GM12801 (cell line): ENCODE results near the gene MYBBP1A.

Experiments
- TF ChIP-seq, protein P1 (sequence below): IDR thresholded peaks from one replicate; pipeline ENCODE4 v1.5.1; 2011; ENCODE audit warnings: control low read depth; ENCODE audit not compliant: insufficient read length; ENCODE audit errors: extremely low read depth

The MYBBP1A gene

DNA sequence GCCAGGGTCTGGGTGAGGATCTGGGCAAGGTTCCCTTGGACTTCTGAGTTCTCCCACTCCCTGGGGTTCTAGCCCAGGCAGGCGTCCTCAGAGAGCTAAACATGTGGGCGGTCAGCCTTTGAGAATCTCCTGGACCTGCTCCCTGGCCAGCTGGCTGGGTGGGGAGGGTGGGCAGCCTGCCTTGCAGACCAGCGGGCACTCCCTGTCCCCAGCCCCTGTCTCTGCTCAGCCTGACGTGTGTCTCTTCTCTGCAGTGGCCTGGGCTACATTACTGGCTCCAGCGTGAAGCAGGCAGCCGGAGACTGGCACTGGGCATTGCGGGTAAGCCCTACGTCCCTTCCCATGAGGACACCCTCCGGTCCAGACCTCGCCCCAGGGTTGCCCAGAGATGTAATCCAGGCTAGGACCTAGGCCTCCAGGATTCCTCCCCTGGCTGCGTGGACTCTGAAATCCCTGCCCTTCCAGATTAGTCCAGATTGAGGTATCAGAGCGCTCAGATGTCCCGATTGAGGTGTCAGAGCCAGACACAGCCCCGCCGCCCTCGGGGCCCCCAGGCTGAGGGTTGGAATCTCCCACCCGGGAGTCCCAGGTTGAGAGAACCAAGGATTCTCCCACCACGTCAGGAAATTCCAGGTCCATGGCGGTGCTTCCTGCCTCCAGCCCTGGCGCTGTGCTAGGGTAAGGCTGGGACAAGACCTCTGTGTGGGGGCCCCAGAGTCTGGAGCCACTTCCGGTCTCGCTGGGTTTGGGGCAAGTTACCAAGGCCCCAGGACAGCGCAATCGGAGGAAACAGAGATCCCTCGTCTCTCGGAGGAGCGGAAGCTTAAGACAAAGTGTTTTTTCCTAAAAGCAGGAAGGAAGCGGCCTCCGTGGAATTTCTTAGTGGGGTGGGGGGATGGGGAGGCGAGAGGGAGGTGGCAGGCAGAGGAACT, 24.1 kb downstream of the MYBBP1A start:
- TF ChIP-seq, protein P1, sequence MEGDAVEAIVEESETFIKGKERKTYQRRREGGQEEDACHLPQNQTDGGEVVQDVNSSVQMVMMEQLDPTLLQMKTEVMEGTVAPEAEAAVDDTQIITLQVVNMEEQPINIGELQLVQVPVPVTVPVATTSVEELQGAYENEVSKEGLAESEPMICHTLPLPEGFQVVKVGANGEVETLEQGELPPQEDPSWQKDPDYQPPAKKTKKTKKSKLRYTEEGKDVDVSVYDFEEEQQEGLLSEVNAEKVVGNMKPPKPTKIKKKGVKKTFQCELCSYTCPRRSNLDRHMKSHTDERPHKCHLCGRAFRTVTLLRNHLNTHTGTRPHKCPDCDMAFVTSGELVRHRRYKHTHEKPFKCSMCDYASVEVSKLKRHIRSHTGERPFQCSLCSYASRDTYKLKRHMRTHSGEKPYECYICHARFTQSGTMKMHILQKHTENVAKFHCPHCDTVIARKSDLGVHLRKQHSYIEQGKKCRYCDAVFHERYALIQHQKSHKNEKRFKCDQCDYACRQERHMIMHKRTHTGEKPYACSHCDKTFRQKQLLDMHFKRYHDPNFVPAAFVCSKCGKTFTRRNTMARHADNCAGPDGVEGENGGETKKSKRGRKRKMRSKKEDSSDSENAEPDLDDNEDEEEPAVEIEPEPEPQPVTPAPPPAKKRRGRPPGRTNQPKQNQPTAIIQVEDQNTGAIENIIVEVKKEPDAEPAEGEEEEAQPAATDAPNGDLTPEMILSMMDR: no peak

DNA sequence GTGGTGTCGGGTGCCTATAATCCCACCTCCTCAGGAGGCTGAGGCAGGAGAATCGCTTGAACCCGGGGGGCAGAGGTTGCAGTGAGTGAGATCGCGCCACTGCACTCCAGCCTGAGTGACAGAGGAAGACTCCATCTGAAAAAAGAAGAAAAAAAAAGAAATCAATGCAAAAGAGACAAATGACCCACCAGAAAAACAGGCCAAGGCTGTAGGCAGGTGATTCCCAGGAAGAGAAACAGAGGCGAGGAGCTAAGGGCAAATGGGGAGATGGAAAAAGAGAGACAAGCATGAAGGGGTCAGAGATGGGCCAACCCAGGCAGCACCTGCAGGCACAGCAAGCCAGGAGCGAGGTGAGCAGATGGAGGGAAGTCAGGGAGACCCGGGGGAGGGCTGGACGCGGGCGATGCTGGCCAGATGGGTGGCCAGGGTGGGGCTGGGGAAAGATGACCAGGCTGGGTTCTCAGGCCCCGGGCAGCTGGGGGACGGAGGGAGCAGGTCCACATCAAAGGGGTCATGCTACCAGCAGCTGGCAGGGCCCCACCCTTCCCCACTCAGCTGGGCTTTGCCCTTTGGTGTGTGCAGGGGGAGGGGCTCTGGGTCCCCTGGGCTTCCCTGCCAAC, 25.5 kb downstream of the MYBBP1A start:
- TF ChIP-seq, protein P1: no peak

DNA sequence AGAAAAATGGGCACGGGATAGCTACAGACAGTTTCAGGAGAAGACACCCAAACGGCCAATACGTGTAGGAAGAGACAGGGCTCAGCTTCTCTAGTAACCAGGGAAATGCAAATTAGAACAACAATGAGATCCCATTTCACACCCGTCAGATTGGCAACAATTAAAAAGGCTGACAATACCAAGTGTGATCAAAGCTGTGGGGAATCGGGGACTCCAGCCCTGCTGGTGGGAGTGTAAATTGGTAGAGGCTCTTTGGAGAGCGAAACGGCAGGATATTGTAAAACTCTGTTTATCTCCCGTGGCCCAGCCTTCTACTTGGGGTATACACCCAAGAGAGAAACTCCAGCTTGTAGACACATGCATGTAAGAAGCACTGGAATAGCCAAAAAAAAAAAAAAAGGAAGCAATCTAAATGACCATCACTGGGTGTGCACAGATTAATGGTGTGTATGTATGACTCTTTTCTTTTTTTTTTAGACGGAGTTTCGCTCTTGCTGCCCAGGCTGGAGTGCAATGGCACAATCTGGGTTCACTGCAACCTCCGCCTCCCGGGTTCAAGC, 27.5 kb downstream of the MYBBP1A start:
- TF ChIP-seq, protein P1: no peak

DNA sequence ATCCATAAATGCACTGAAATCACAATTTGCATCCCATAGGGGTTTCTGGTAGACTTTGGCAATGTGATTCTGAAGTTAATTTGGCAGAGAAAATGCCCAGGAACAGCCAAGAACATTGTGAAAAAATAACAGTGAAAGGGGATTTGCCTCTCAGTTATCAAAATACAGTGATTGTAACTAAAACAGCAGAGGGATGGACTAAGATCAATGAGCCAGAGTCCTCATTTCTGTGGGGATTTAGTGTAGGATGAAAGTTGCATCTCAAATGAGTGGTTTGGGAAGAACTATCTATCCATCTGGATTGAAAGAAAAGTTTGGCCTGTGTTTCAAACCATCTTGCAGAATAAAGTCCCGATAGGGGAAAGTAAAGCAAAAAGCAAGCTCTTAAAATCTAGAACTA, 28.1 kb downstream of the MYBBP1A start:
- TF ChIP-seq, protein P1: no peak

DNA sequence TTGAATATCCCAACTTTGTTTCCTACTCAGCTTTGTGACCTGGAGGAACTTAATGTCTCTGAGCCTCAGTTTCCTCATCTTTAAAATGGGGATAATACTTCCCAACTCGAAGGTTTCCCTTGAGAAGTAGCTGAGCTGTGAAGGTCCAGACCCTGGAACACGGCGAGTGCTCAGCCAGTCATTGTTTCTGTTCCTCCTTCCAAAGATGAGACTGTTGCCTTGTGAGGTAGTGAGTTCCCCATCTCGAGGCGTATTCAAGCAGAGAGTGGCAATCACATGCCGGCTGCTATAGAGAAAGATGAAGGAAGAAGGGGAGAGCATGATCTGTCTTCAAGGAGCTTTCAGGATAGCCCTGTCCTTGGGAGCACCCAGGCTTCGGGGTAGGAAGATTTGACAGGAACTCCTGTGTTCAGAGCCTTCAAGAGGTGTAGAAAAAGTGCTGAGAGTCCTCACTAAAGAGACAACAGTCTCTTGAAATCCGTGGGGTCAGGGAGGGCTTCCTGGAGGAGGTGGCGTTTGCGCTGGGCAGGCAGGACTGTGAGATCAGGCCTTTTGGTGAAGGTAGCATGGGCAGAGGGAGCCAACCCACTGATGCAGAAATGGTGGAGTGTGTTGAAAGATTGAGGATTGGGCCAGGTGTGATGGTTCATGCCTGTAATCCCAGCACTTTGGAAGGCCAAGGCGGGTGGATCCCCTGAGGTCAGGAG, 29.3 kb downstream of the MYBBP1A start:
- TF ChIP-seq, protein P1: no peak

DNA sequence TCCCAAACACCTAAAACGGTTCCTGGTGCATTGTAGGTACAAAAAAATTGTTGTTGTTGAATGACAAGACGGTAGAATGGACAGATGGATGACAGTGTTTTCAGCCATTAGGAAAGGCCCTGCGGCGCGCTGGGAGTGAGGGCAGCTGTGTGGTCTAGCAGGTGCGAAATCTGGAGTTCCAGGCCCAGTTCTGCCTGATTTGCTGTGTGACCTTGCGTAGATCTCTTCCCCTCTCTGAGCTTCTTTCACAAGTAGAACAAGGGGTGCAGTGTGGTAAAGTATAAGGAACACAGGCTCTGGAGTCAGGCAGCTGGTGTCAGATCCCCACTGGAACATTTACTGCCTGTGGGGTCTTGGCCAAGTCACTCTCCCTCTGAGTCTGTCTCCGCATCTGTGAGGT, 31.2 kb downstream of the MYBBP1A start:
- TF ChIP-seq, protein P1: no peak

DNA sequence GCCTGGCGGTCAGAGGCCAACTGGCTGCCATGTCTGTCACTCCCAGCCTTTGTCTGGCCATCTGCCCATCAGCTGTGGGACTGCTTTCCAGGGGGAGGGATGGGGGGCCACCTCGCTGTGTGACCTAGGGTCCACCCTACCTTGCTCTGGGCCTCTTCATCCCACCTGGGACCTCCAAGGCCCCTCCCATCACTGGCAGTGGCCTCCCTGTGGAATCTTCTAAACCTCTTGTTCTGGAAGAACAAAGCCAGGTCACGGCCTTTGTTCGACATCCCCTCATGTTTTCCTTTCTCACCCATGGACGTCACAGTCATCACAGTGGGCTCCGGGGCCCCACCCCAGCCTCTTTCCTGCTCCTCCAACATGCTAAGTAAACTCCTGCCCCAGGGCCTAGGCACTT, 32.5 kb downstream of the MYBBP1A start:
- TF ChIP-seq, protein P1: no peak
